ENCODE measurements around the gene CELSR1.

DNA sequence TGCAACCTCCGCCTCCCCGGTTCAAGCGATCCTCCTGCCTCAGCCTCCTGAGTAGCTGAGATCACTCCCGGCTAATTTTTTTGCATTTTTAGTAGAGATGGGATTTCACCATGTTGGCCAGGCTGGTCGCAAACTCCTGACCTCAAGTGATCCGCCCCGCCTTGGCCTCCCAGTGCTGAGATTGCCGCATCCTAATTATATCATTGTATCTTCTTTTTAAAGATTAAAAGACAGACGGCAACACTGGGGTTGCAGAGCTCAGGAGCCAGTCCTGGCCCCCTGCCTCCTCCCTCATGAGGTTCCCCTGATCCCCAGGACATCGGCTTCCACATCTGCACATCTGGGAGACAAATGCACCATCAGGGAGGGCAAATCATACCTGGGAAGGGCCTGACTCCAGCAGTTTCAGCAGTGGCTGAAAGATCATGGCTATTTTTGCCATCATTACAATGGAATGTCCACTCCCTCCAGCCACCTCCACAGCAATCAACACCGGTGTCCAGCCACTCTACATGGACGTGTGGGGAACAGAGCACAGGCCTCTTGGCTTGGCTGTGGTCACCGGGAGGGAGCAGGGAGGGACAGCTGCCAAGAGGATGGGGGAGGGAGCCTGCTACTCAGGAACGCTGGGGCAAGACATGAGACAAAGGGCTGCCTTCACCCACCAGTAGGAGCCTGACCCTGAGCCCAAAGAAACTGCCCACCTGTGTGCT lies 9.2 kb upstream of the CELSR1 start:
- TF ChIP-seq, protein P1, sequence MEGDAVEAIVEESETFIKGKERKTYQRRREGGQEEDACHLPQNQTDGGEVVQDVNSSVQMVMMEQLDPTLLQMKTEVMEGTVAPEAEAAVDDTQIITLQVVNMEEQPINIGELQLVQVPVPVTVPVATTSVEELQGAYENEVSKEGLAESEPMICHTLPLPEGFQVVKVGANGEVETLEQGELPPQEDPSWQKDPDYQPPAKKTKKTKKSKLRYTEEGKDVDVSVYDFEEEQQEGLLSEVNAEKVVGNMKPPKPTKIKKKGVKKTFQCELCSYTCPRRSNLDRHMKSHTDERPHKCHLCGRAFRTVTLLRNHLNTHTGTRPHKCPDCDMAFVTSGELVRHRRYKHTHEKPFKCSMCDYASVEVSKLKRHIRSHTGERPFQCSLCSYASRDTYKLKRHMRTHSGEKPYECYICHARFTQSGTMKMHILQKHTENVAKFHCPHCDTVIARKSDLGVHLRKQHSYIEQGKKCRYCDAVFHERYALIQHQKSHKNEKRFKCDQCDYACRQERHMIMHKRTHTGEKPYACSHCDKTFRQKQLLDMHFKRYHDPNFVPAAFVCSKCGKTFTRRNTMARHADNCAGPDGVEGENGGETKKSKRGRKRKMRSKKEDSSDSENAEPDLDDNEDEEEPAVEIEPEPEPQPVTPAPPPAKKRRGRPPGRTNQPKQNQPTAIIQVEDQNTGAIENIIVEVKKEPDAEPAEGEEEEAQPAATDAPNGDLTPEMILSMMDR (conservative IDR thresholded peaks at IDR 0.05): no peak
- TF ChIP-seq EZH2 (IDR thresholded peaks at IDR 0.05; ENCODE audit: low read depth): no peak
